Measurements from ENCODE around the gene ACTR8. TPM values are rescaled to one million over a fixed set of nuclear protein-coding genes. Genes with fewer than 3 reads are reported as not detected.

ACTR8 gene
- total RNA-seq, 1 donor from 2014 or later: 34.2 TPM

- DNase-seq (ENCODE audit: extremely low read depth, low read depth, low spot score): no peak
These were observed 16.0 kb downstream of the ACTR8 start for GRCh38 chr3:53865732-53866499.

DNA sequence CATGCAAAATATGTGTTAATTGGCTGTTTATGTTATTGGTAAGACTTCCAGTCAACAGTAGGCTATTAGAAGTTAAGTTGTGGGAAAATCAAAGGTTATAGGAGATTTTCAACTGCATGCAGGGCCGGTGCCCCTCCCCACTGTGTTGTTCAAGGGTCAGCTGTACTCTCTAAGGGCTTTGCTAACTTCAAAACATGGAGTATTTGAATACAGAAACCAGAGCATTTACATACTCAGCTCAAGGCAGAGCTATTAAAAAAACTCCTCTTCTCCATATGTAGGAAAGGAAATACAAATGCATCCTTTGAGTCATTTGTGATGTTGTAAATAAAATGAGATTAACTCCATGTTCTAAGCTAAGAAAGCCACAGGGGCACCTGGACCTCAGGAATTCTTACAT is 18.8 kb downstream of the ACTR8 start:
- DNase-seq (ENCODE audit: extremely low read depth, low read depth, low spot score): no peak

DNA sequence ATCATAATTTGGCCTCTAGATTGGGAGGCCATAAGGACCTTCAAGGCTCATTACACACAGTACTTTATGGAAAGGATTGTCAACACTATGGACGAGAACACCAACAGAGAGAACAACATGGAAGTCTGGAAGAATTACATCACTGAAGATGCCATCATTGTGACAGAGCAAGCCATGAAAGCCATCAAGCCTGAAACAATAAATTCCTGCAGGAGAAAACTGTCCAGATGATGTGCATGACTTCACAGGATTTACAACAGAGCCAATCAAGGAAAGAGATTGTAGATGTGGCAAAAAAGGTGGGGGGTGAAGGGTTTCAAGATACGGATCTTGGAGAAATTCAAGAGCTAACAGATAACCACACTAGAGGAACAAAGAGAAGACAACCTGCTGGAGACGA is 19.7 kb downstream of the ACTR8 start:
- no peak for DNase-seq (ENCODE audit: extremely low read depth, low read depth, low spot score)

DNA sequence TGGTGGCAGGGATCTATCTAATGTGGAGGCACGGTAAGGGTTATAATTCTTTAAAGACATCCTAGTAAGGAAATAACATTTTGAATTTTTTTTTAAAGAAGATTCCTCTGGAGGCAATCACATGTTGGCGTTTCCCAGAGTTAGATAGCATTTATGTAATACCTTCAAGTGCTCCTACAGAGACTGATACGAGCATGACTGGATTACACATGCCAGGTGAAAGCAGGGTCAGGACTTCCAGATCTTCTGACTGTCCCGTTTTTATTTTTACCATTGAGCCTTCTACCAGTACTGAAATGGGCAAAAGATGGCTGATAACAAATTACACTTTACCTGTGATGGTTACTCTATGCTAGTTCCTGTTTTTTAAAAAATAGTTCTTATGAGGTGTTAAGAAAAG is 21.8 kb downstream of the ACTR8 start:
- no peak for DNase-seq (ENCODE audit: extremely low read depth, low read depth, low spot score)

GRCh38 chr3:53859178-53859577 is 22.8 kb downstream of the ACTR8 start:
- no peak for DNase-seq (ENCODE audit: extremely low read depth, low read depth, low spot score)

DNA sequence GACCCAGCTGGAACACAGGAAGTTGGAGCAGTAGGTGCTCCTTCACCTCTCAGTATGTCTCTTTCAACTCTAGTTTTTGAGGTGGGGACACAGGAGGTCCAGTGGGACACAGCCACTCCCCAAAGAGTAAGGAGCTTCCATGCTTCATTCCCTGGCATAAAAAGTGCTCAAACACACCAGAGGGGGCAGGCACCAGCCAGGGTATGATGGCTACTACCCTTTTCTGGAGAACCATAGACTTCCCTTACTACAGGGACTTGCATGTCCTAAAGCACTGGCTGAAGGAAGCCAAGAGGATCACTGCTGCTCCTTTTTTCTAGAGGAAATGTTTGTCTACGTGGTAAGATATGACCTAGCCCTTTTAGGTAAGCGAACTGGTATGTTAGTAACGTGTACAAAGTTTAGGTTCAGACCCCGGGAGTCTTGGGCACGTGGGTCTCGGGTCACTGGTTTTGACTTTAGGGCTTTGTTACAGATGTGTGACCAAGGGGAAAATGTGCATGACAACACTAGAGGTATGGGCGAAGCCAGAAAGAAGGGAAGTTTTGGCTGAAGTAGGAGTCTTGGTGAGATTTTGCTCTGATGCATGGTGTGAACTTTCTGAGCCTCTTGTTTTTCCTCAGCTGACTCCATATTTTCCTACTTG is 23.7 kb downstream of the ACTR8 start:
- DNase-seq (ENCODE audit: extremely low read depth, low read depth, low spot score): no peak

DNA sequence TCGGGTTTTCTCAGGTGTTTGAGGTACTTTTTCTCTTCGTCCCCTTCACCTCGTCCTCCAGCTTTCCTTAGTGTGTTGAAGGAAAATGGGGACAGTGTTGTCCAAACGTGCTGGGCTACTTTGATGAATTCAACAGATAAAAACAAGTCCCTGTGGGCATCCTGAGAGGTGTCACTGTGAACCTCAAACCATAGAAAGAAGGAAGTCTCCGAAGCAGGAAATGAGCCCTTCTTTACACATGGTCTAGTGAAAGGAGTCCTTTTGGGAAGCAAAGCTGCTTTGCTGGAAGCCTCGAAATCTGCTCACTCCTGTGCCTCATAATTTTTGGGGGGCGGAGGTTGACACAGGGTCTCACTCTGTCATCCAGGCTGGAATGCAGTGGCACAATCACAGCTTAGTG is 25.0 kb downstream of the ACTR8 start:
- no peak for DNase-seq (ENCODE audit: extremely low read depth, low read depth, low spot score)

GRCh38 chr3:53850895-53851294 is 31.1 kb downstream of the ACTR8 start:
- DNase-seq (ENCODE audit: extremely low read depth, low read depth, low spot score): no peak

DNA sequence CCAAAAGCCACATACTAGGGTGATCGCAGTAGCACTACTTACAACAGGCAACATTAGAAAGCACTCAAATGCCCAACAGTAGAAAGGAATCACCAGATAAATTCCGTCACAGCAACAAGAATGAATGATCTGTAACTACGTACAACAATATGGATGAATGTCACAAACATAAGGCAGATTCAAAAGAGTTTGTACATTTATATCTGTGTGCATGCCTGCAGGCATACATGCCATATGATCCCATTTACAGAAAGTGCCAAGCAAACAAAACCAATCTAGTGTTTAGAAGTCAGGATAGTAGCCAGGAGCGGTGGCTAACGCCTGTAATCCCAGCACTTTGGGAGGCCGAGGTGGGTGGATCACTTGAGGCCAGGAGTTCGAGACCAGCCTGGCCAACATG is 32.0 kb downstream of the ACTR8 start:
- DNase-seq (ENCODE audit: extremely low read depth, low read depth, low spot score): no peak

GRCh38 chr3:53846851-53847155 is 35.1 kb downstream of the ACTR8 start:
- no peak for DNase-seq (ENCODE audit: extremely low read depth, low read depth, low spot score)

DNA sequence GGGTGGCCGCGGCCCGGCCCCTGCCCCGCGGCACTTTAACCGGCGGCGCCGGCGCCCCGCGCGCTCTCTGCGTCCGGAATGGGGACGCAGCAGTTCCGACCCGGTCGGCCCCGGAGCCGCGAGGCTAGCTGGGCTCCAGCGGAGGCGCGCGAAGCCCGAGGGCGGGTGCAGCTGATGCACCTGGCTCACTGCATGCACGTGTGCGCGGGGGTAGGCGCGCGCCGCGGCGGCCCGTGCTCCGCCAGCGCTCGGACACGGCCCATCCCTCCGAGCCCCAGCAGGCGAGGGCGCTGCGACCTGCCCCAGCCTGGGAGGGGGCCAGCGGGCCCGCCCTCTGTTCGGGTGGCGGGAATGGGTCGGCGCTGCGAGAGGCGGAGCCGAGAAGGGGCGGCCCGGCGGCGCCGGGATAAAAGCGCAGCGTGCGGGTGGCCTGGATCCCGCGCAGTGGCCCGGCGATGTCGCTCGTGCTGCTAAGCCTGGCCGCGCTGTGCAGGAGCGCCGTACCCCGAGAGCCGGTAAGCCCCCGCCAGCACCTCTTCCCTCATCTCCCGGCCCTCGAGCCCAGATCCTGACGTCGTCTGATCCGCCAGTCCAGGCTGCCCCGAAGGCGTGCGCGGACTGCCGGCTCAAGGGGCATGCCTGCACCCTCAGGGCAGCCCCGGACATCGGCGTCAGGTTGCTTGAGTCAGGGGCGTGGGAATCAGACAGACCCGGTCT is 35.7 kb downstream of the ACTR8 start, which contains the start of the genes CHDH and IL17RB:
Gene CHDH, minus strand, starts transcription at position 286 of the 717 bp plus-strand sequence. CDS start 22,411 bp downstream, outside the sequence.
Gene IL17RB, plus strand, starts transcription at position 435 of the 717 bp plus-strand sequence. Its CDS starts 21 bp downstream, at position 456.
- no peak for DNase-seq (ENCODE audit: extremely low read depth, low read depth, low spot score)

DNA sequence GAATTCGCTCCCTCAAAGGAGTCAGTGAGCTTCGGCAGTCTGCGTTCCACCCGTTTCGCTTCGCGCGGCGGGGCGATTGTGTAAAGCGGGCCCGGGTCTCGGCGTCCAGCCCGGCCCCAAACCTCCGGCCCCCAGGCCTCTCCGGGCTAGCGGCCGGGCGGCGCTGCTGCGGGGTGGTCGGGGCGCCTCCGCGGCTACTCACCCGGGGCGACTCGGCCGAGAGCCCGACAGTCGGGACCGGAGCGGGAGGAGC is 36.1 kb downstream of the ACTR8 start:
- DNase-seq (ENCODE audit: extremely low read depth, low read depth, low spot score): no peak

GRCh38 chr3:53845103-53845880 is 36.7 kb downstream of the ACTR8 start:
- no peak for DNase-seq (ENCODE audit: extremely low read depth, low read depth, low spot score)

- no peak for DNase-seq (ENCODE audit: extremely low read depth, low read depth, low spot score)
These were observed 37.5 kb downstream of the ACTR8 start for GRCh38 chr3:53844262-53845102.

DNA sequence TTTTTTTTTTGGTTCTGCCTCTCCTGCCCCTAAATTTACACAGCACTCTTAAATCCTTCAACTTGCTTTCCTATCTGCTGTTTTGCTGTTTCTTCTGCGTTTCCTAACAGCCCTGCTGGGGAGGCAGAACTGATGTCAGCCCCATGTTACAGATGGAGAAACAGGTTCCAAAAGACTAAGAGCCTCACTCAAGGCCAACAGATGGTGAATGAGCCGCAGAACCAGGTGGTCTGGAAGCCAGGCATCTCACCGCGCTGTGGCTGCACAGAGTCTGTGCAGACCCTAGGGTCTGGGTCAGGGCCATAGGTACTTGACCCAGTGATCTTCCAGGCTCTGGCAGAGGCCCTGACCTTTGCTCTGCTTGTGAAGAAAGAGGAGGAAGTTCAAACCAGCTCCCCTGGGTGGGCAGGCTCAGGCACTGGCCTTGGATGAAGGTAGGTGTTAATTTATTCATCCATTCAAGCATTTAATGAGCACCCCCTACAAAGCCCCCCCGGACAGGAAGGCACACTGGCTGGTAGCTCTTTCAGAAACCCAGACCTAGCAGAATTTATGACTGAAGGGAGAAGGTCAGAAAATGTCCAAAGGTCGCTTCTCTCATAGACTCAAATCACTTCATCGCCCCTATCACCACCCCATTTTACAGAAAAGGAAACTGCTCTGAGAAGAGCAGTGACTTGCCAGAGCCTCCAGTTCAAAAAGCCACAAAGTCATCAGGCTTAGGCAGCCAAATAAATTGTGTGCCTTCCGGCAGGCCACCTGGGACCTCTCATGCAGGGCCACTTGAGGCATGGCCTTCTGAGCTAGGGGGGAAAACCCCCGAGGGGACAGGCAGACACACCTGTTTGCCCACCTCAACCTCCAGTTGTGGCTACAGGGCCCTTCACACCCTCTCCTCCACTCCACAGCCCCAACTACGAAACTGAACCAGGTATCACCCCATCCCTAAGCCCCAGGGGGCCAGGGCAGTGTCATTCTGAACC is 38.5 kb downstream of the ACTR8 start:
- no peak for DNase-seq (ENCODE audit: extremely low read depth, low read depth, low spot score)

GRCh38 chr3:53842436-53843194 is 39.3 kb downstream of the ACTR8 start:
- no peak for DNase-seq (ENCODE audit: extremely low read depth, low read depth, low spot score)

- DNase-seq (ENCODE audit: extremely low read depth, low read depth, low spot score): no peak
These were observed 40.7 kb downstream of the ACTR8 start for GRCh38 chr3:53841296-53841695.

DNA sequence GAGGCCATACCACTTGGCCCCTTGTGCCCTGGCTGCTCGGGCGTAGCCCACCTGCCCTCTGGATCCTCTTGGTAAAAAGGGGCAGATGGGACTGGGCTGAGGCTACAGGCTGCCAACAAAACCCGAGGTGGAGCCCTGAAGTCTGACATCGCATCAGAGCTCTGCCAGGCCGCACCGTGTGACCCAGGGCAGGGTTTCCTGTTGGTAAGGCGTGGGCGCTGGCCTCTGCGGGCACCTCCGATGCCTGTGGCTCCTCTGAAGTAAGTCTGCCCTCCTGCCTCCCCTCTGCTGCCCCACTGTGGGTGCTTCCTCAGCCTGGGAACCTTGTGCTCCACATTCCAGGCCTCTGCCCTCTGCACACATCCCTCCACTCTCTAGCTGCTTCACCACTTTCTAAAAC is 44.6 kb downstream of the ACTR8 start:
- DNase-seq (ENCODE audit: extremely low read depth, low read depth, low spot score): no peak
